ENCODE measurements around the gene POFUT2.

GRCh38 chr21:45332415-45332814, 44.7 kb upstream of the POFUT2 start:
- TF ChIP-seq CTCF (IDR thresholded peaks at IDR 0.05; ENCODE audit: insufficient read depth, low read length) (no peak), POLR2AphosphoS5 (IDR thresholded peaks at IDR 0.05; ENCODE audit: low read depth) (no peak), REST (IDR thresholded peaks at IDR 0.05; ENCODE audit: insufficient replicate concordance, low read depth) (no peak)
